Trophoblast cell (in vitro differentiated cells and primary cell): ENCODE data around the gene PLBD2.

Experiments
- DNase-seq, 2 donors: peaks; one replicate each; pipeline ENCODE4 v3.0.0-alpha.2; 2016
- H2AFZ ChIP-seq: 2 replicates; pipeline ENCODE4 v1.6.1; 2013; ENCODE audit warnings: low read length, moderate library complexity, mild to moderate bottlenecking; ENCODE audit not compliant: insufficient read depth, poor library complexity
- H2AK5ac ChIP-seq: 2 replicates; pipeline ENCODE4 v1.6.1; 2013; ENCODE audit warnings: mild to moderate bottlenecking, low read length
- H2BK120ac ChIP-seq: 2 replicates; pipeline ENCODE4 v1.6.1; 2013; ENCODE audit warnings: low read length, mild to moderate bottlenecking, moderate library complexity; ENCODE audit not compliant: insufficient read depth, poor library complexity
- H2BK12ac ChIP-seq: 2 replicates; pipeline ENCODE4 v1.6.1; 2013; ENCODE audit warnings: mild to moderate bottlenecking, low read length, moderate library complexity
- H2BK5ac ChIP-seq: 2 replicates; pipeline ENCODE4 v1.6.1; 2013; ENCODE audit warnings: low read length, low read depth, moderate library complexity, mild to moderate bottlenecking; ENCODE audit not compliant: poor library complexity
- H3K14ac ChIP-seq: 2 replicates; pipeline ENCODE4 v1.6.1; 2013; ENCODE audit warnings: mild to moderate bottlenecking, low read length
- H3K18ac ChIP-seq: 2 replicates; pipeline ENCODE4 v1.6.1; 2013; ENCODE audit warnings: mild to moderate bottlenecking, low read length
- H3K23ac ChIP-seq: 2 replicates; pipeline ENCODE4 v1.6.1; 2013; ENCODE audit warnings: low read length
- H3K27ac ChIP-seq: 2 replicates; pipeline ENCODE4 v1.5.1; 2013; ENCODE audit warnings: low read depth, mild to moderate bottlenecking, inconsistent platforms, low read length, moderate library complexity
- H3K27me3 ChIP-seq: 2 replicates; pipeline ENCODE4 v1.6.1; 2013; ENCODE audit warnings: inconsistent platforms, mild to moderate bottlenecking, low read length, moderate library complexity; ENCODE audit not compliant: insufficient read depth
- H3K36me3 ChIP-seq, 2 experiments: 1 replicate in 1 of 2; 2 replicates in 1 of 2; pipeline ENCODE4 v1.6.1; 2013; ENCODE audit warnings: low read length in 2 of 2, mild to moderate bottlenecking in 2 of 2, moderate library complexity in 1 of 2; ENCODE audit not compliant: insufficient read depth in 2 of 2, control insufficient read depth in 1 of 2
- H3K4ac ChIP-seq: 2 replicates; pipeline ENCODE4 v1.6.1; 2013; ENCODE audit warnings: low read depth, mild to moderate bottlenecking, low read length, moderate library complexity
- H3K4me1 ChIP-seq, 2 experiments: 1 replicate in 1 of 2; 2 replicates in 1 of 2; pipeline ENCODE4 v1.6.1; 2013; ENCODE audit warnings: low read length in 2 of 2, mild to moderate bottlenecking in 2 of 2, moderate library complexity in 1 of 2; ENCODE audit not compliant: insufficient read depth in 2 of 2, control insufficient read depth in 1 of 2
- H3K4me2 ChIP-seq: 2 replicates; pipeline ENCODE4 v1.6.1; 2013; ENCODE audit warnings: inconsistent platforms, mild to moderate bottlenecking, low read length, moderate library complexity
- H3K4me3 ChIP-seq: 2 replicates; pipeline ENCODE4 v1.5.1; 2013; ENCODE audit warnings: mild to moderate bottlenecking, low read depth, low read length, inconsistent platforms
- H3K79me1 ChIP-seq: one replicate; pipeline ENCODE4 v1.6.1; 2013; ENCODE audit warnings: low read length
- H3K79me2 ChIP-seq: 2 replicates; pipeline ENCODE4 v1.6.1; 2013; ENCODE audit warnings: low read length, mild to moderate bottlenecking; ENCODE audit not compliant: control insufficient read depth, insufficient read depth, poor library complexity
- H3K9ac ChIP-seq: 2 replicates; pipeline ENCODE4 v1.6.1; 2013; ENCODE audit warnings: mild to moderate bottlenecking, low read length
- H3K9me3 ChIP-seq: 2 replicates; pipeline ENCODE4 v1.6.1; 2013; ENCODE audit warnings: low read depth, mild to moderate bottlenecking, control low read depth, inconsistent platforms, low read length; ENCODE audit not compliant: insufficient read depth
- H4K12ac ChIP-seq: 2 replicates; pipeline ENCODE4 v1.6.1; 2013; ENCODE audit warnings: low read depth, mild to moderate bottlenecking, low read length, moderate library complexity
- H4K8ac ChIP-seq: 2 replicates; pipeline ENCODE4 v1.6.1; 2013; ENCODE audit warnings: low read depth, mild to moderate bottlenecking, low read length, moderate library complexity
- H4K91ac ChIP-seq: one replicate; pipeline ENCODE4 v1.6.1; 2013; ENCODE audit warnings: low read depth, mild to moderate bottlenecking, low read length, moderate library complexity
- WGBS: extraction: QIAGEN DNeasy Blood & Tissue Kit; methylation state at CpG from one replicate; pipeline ENCODE4 v1.1.7; 2013; ENCODE audit warnings: missing lambda C conversion rate; ENCODE audit not compliant: insufficient read length, insufficient coverage; ENCODE audit errors: extremely low coverage; 5-methylcytosine and 5-hydroxymethylcytosine counted together

PLBD2 gene

DNA sequence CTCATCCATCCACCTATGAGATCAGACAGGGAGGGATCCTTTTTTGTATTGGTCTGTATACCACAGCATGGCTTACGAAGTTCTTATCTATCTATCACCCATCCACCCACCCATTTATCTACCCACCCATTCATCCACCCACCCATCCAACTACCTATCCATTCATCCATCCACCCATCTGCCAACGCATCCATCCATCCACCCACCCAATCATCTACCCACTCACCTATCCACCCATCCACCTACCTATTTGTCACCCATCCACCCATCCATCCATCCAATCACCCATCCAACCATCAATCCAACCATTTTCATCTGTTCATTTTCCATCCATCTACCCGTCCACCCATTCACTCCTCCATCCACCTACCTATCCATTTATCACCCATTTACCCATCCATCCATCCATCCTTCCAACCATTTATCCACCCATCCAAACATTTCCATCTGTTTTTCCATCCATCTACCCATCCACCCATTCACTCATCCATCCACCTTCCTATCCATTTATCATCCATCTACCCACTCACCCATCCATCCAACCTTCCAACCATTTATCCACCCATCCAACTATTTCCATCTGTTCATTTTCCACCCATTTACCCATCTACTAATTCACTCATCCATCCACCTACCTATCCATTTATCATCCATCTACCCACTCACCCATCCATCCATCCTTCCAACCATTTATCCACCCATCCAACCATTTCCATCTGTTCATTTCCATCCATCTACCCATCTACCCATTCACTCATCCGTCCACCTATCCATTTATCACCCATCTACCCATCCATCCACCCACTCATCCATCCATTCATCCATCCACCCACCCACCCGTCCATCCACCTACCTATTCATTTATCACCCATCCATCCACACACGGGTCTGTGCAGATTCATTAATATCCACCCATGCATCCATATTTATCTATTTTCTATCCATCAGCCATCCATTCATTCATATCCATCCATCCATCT is 32.0 kb downstream of the PLBD2 start:
- H3K23ac ChIP-seq: no peak overlapping the region
- H2BK12ac ChIP-seq: no peak overlapping the region
- H4K12ac ChIP-seq: no peak overlapping the region
- no peaks in the 10 kb centered on the region for H3K79me1 ChIP-seq
- no peak overlapping the region for H3K14ac ChIP-seq
- H3K4me1 ChIP-seq: no peaks in the 10 kb centered on the region
- DNase-seq: no peak
- no peaks in the 10 kb centered on the region for H3K79me2 ChIP-seq
- 100% methylated on average over 3 of the region's 6 CpGs for WGBS
- H3K9ac ChIP-seq: no peak overlapping the region
- H4K8ac ChIP-seq: no peak overlapping the region
- H4K91ac ChIP-seq: no peak overlapping the region
- no peak overlapping the region for H3K4ac ChIP-seq
- H3K27ac ChIP-seq: no peak overlapping the region
- H2BK120ac ChIP-seq: no peak overlapping the region
- no peaks in the 10 kb centered on the region for H3K27me3 ChIP-seq
- H3K9me3 ChIP-seq: peaks cover 3% of the 10 kb centered on the region
- H3K4me2 ChIP-seq: no peak overlapping the region
- H2BK5ac ChIP-seq: no peak overlapping the region
- H3K4me3 ChIP-seq: no peak overlapping the region
- H2AFZ ChIP-seq: no peak overlapping the region
- H3K18ac ChIP-seq: no peak overlapping the region
- H3K36me3 ChIP-seq: peaks cover 9 to 20% of the 10 kb centered on the region in 2 experiments
- no peak overlapping the region for H2AK5ac ChIP-seq

DNA sequence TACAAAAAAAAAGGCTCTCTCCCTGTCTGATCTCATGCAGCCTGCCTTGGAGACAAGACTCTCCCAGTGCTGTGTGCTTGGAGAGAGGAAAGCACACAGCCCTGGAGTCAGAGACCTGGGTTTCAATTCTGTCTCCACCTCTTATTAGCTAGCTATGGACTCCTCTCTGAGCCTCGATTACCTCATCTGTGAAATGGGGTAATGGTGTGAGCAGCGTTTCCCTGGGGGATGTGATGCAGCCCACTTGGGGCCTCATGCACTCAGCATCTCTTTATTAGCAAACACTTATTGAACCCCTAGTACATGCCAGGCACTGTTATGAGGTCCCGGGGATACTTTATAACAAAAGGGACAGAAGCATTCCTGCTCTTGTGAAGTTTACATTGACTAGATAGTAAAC is 32.8 kb downstream of the PLBD2 start:
- Histone ChIP-seq H3K14ac (no peak overlapping the region), H3K79me2 (no peaks in the 10 kb centered on the region), H2BK120ac (no peak overlapping the region), H3K27me3 (no peaks in the 10 kb centered on the region), H3K18ac (no peak overlapping the region), H3K4me2 (no peak overlapping the region), H3K36me3 (peaks cover 9 to 18% of the 10 kb centered on the region in 2 experiments), H2BK5ac (no peak overlapping the region), H3K4me3 (no peak overlapping the region), H3K79me1 (no peaks in the 10 kb centered on the region), H4K12ac (no peak overlapping the region), H2AFZ (no peak overlapping the region), H3K27ac (no peak overlapping the region), H2BK12ac (no peak overlapping the region), H3K4me1 (no peaks in the 10 kb centered on the region), H3K9me3 (peaks cover 4% of the 10 kb centered on the region), H4K8ac (no peak overlapping the region), H4K91ac (no peak overlapping the region), H3K9ac (no peak overlapping the region), H3K23ac (no peak overlapping the region), H2AK5ac (no peak overlapping the region), H3K4ac (no peak overlapping the region)
- DNase-seq: no peak
- no CpG with 5 or more reads among the region's 3 CpGs for WGBS

DNA sequence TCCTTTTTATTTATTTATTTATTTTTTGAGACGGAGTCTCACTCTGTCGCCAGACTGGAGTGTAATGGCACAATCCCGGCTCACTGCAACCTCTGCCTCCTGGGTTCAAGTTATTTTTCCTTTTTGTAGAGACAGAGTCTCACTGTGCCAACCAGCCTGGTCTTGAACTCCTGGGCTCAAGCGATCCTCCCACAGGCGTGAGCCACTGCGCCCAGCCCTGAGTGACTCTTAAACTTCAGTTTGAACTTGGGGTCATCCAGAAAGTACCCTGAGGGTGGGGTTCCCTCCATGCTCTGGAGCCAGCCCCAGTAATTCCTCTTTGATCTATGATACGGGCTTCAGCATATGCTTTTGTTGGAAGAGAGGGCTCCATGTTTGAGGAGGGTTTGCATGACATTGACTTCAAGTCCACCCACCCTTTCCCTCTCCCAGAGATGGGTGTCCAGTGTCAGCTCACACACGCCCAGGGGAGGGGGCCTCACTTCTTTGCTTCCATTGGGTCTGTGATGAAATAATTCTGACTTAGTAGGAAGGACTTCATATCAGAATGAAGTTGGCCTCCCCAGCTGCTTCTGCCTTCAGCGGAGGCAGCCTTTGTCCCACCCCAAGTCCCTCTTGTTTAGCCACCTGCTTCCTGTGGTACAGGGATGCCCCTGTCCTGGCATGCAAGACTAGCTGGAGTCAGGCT is 33.4 kb downstream of the PLBD2 start:
- H3K14ac ChIP-seq: no peak overlapping the region
- H3K18ac ChIP-seq: no peak overlapping the region
- no peak for DNase-seq
- H4K12ac ChIP-seq: no peak overlapping the region
- H2BK12ac ChIP-seq: no peak overlapping the region
- H4K8ac ChIP-seq: no peak overlapping the region
- H3K23ac ChIP-seq: no peak overlapping the region
- peaks cover 4% of the 10 kb centered on the region for H3K9me3 ChIP-seq
- H3K27me3 ChIP-seq: no peaks in the 10 kb centered on the region
- no peak overlapping the region for H3K27ac ChIP-seq
- no peak overlapping the region for H4K91ac ChIP-seq
- H2AFZ ChIP-seq: no peak overlapping the region
- WGBS: no CpG with 5 or more reads among the region's 9 CpGs
- peaks cover 9 to 16% of the 10 kb centered on the region in 2 experiments for H3K36me3 ChIP-seq
- no peak overlapping the region for H3K4ac ChIP-seq
- H2BK5ac ChIP-seq: no peak overlapping the region
- no peak overlapping the region for H3K4me2 ChIP-seq
- H3K4me3 ChIP-seq: no peak overlapping the region
- H3K9ac ChIP-seq: no peak overlapping the region
- no peaks in the 10 kb centered on the region for H3K79me1 ChIP-seq
- H2BK120ac ChIP-seq: no peak overlapping the region
- H2AK5ac ChIP-seq: no peak overlapping the region
- H3K4me1 ChIP-seq: no peaks in the 10 kb centered on the region
- no peaks in the 10 kb centered on the region for H3K79me2 ChIP-seq

DNA sequence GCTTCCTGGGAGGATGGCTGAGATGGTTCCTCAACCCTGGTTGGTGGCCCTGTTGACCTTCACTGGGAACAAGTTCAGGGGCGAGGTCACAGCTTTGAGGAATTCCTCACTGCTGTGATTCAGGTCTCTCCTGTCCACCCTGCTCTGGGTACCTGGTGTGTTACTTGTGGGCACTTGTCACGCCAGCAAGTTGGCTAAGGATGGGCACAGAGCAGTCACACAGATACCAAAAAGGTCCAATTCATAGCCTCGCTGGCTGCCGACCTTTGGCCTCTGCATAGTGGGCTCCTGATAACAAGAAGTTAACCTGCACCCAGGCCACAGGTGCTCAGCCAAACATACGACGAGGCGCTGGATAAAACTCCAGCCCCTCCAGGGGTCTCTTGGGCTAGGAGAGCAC is 34.1 kb downstream of the PLBD2 start:
- no peak overlapping the region for H3K18ac ChIP-seq
- no CpG with 5 or more reads among the region's 7 CpGs for WGBS
- H3K4me2 ChIP-seq: no peak overlapping the region
- no peak overlapping the region for H3K23ac ChIP-seq
- H4K8ac ChIP-seq: no peak overlapping the region
- no peak overlapping the region for H3K14ac ChIP-seq
- no peaks in the 10 kb centered on the region for H3K79me2 ChIP-seq
- H4K91ac ChIP-seq: no peak overlapping the region
- peaks cover 8% of the 10 kb centered on the region in 2 experiments for H3K36me3 ChIP-seq
- no peak overlapping the region for H3K4ac ChIP-seq
- no peak for DNase-seq
- no peaks in the 10 kb centered on the region for H3K27me3 ChIP-seq
- H3K9ac ChIP-seq: no peak overlapping the region
- H4K12ac ChIP-seq: no peak overlapping the region
- no peaks in the 10 kb centered on the region for H3K79me1 ChIP-seq
- H3K4me1 ChIP-seq: no peaks in the 10 kb centered on the region
- no peak overlapping the region for H2AFZ ChIP-seq
- no peak overlapping the region for H2BK12ac ChIP-seq
- no peak overlapping the region for H2BK120ac ChIP-seq
- H3K4me3 ChIP-seq: no peak overlapping the region
- no peak overlapping the region for H2BK5ac ChIP-seq
- no peak overlapping the region for H3K27ac ChIP-seq
- peaks cover 4% of the 10 kb centered on the region for H3K9me3 ChIP-seq
- no peak overlapping the region for H2AK5ac ChIP-seq
